HG02840 (cell line): Measurements from ENCODE around the gene NTSR1.

Experiments used
- ATAC-seq: cut with Tn5 transposase; IDR thresholded peaks from one replicate; pipeline ENCODE4 v1.9.1; 2021; ENCODE audit warnings: mild to moderate bottlenecking, moderate library complexity, moderate number of reproducible peaks; ENCODE audit not compliant: unreplicated experiment, low FRiP score

The NTSR1 gene

GRCh38 chr20:62708591-62709536 is at the start of gene NTSR1:
NTSR1 (plus strand) TSS chr20:62708836; CDS start chr20:62709208, 372 bp downstream.
- ATAC-seq: no peak

- no peak for ATAC-seq
Measured at GRCh38 chr20:62659488-62660239, 49.0 kb upstream of the NTSR1 start.

- no peak for ATAC-seq
Measured at GRCh38 chr20:62660240-62660615, 48.4 kb upstream of the NTSR1 start.

GRCh38 chr20:62660768-62661167 is 47.9 kb upstream of the NTSR1 start:
- no peak for ATAC-seq

- no peak for ATAC-seq
Measured at GRCh38 chr20:62661647-62662046, 47.0 kb upstream of the NTSR1 start.

GRCh38 chr20:62662422-62662821 is 46.2 kb upstream of the NTSR1 start:
- ATAC-seq: no peak

GRCh38 chr20:62663145-62664018 is 45.3 kb upstream of the NTSR1 start:
- no peak for ATAC-seq

- ATAC-seq: no peak
Measured at GRCh38 chr20:62664019-62664971, 44.3 kb upstream of the NTSR1 start.

- no peak for ATAC-seq
Measured at GRCh38 chr20:62665153-62665754, 43.4 kb upstream of the NTSR1 start.

GRCh38 chr20:62665826-62666735 is 42.6 kb upstream of the NTSR1 start:
- no peak for ATAC-seq

GRCh38 chr20:62666736-62667529 is 41.7 kb upstream of the NTSR1 start:
- ATAC-seq: no peak

- no peak for ATAC-seq
Measured at GRCh38 chr20:62667530-62668440, 40.9 kb upstream of the NTSR1 start.

- no peak for ATAC-seq
Measured at GRCh38 chr20:62668441-62669027, 40.1 kb upstream of the NTSR1 start.

GRCh38 chr20:62669249-62669648 is 39.4 kb upstream of the NTSR1 start:
- ATAC-seq: no peak

GRCh38 chr20:62670156-62670555 is 38.5 kb upstream of the NTSR1 start:
- no peak for ATAC-seq

- ATAC-seq: no peak
Measured at GRCh38 chr20:62670998-62671397, 37.6 kb upstream of the NTSR1 start.
